ENCODE results near the gene FOXL3.

DNA sequence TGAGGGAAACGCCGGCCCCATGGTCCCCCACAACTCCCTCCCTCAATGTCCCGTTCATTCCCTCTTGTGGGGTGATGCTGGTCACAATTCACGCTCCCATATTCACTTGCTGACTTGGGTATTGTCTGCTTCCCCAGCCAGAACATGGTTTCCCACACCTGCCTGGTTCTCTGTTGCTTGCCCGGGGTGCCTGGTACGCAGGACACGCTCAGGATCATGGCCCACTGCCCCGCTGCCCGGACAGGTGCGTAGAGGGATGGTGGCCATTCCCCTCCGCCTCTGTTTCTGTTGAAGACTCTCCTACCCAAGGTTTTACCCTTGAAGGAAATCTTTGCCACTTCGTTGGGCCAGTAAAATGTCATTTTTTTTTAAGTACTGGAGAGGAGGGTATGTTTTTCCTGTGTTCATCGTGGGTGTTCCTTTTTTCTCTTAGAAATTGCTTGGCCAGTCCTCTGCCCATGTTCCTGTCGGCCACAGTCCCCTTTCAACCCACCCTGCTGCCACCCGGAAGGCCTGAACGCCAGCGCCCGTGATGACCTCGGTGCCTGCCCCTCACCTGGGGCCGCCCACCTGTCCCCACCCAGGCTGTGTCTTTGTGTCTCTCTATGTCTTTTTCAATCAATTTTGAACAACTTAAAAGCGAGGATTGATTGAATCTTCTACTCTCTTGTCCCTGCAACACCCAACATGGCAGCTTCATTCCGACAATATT lies 38.2 kb downstream of the FOXL3 start:
- TF ChIP-seq, protein P1, sequence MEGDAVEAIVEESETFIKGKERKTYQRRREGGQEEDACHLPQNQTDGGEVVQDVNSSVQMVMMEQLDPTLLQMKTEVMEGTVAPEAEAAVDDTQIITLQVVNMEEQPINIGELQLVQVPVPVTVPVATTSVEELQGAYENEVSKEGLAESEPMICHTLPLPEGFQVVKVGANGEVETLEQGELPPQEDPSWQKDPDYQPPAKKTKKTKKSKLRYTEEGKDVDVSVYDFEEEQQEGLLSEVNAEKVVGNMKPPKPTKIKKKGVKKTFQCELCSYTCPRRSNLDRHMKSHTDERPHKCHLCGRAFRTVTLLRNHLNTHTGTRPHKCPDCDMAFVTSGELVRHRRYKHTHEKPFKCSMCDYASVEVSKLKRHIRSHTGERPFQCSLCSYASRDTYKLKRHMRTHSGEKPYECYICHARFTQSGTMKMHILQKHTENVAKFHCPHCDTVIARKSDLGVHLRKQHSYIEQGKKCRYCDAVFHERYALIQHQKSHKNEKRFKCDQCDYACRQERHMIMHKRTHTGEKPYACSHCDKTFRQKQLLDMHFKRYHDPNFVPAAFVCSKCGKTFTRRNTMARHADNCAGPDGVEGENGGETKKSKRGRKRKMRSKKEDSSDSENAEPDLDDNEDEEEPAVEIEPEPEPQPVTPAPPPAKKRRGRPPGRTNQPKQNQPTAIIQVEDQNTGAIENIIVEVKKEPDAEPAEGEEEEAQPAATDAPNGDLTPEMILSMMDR (IDR thresholded peaks at IDR 0.05) = no peak
- TF ChIP-seq CHD2 (IDR thresholded peaks at IDR 0.05; ENCODE audit: low read length, partially characterized antibody) (no peak), RAD21 (IDR thresholded peaks at IDR 0.05; ENCODE audit: low read length) (no peak), FOXJ3 (CRISPR knock-in tag; IDR thresholded peaks at IDR 0.05) (no peak), TAF1 (IDR thresholded peaks at IDR 0.05; ENCODE audit: borderline replicate concordance, low read depth, low read length) (no peak), MXI1 (IDR thresholded peaks at IDR 0.05; ENCODE audit: low read depth, low read length) (no peak), JUND (IDR thresholded peaks at IDR 0.05) (no peak)
- TF ChIP-seq, protein P2, sequence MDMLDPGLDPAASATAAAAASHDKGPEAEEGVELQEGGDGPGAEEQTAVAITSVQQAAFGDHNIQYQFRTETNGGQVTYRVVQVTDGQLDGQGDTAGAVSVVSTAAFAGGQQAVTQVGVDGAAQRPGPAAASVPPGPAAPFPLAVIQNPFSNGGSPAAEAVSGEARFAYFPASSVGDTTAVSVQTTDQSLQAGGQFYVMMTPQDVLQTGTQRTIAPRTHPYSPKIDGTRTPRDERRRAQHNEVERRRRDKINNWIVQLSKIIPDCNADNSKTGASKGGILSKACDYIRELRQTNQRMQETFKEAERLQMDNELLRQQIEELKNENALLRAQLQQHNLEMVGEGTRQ (IDR thresholded peaks at IDR 0.05; ENCODE audit: borderline replicate concordance, low read depth, low read length) = no peak
- TF ChIP-seq, protein P3, sequence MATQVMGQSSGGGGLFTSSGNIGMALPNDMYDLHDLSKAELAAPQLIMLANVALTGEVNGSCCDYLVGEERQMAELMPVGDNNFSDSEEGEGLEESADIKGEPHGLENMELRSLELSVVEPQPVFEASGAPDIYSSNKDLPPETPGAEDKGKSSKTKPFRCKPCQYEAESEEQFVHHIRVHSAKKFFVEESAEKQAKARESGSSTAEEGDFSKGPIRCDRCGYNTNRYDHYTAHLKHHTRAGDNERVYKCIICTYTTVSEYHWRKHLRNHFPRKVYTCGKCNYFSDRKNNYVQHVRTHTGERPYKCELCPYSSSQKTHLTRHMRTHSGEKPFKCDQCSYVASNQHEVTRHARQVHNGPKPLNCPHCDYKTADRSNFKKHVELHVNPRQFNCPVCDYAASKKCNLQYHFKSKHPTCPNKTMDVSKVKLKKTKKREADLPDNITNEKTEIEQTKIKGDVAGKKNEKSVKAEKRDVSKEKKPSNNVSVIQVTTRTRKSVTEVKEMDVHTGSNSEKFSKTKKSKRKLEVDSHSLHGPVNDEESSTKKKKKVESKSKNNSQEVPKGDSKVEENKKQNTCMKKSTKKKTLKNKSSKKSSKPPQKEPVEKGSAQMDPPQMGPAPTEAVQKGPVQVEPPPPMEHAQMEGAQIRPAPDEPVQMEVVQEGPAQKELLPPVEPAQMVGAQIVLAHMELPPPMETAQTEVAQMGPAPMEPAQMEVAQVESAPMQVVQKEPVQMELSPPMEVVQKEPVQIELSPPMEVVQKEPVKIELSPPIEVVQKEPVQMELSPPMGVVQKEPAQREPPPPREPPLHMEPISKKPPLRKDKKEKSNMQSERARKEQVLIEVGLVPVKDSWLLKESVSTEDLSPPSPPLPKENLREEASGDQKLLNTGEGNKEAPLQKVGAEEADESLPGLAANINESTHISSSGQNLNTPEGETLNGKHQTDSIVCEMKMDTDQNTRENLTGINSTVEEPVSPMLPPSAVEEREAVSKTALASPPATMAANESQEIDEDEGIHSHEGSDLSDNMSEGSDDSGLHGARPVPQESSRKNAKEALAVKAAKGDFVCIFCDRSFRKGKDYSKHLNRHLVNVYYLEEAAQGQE (IDR thresholded peaks at IDR 0.05; ENCODE audit: low read depth, low read length) = no peak
